ENCODE results near the gene ERG. TPM values are rescaled to one million over a fixed set of nuclear protein-coding genes. Genes with fewer than 3 reads are reported as not detected.

Gene ERG
- total RNA-seq, 1 donor from 2014 or later = not detected

DNA sequence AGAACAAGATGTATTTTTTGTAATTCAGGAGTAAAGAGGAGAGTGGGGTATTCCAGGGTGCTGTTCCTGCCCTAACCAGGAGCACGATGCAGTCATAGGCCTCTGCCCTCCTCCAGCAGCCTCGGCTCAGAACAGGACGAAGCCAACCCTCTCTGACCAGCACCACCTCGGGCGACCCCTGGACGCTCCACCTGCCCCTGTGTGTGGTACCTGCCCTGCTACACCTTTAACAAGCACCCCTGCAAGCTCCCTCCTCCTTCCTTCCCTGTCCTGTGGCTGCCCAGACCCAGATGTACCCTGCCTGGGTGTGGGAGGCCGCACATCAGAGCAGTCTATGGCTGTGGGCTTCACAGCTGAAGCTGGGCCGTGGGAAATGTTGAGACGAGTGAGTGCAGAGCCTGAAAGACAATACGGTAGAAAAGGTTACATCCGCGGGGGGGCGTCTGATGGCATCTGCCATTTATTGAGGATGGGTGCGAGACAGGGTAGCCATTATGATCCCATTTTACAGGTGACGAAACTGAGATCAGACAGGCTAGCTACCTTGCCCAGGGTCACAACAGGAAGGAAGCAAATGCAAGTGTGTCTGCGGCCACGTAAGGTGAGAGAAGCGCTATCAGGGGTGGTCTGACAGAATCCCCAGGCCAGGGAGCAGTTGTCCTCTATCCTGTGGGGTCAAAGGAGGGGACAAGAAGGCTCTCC, 4.6 kb downstream of the ERG start:
- TF ChIP-seq, protein P1, sequence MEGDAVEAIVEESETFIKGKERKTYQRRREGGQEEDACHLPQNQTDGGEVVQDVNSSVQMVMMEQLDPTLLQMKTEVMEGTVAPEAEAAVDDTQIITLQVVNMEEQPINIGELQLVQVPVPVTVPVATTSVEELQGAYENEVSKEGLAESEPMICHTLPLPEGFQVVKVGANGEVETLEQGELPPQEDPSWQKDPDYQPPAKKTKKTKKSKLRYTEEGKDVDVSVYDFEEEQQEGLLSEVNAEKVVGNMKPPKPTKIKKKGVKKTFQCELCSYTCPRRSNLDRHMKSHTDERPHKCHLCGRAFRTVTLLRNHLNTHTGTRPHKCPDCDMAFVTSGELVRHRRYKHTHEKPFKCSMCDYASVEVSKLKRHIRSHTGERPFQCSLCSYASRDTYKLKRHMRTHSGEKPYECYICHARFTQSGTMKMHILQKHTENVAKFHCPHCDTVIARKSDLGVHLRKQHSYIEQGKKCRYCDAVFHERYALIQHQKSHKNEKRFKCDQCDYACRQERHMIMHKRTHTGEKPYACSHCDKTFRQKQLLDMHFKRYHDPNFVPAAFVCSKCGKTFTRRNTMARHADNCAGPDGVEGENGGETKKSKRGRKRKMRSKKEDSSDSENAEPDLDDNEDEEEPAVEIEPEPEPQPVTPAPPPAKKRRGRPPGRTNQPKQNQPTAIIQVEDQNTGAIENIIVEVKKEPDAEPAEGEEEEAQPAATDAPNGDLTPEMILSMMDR (conservative IDR thresholded peaks at IDR 0.05; ENCODE audit: low read depth, low read length) = no peak
- no peak for DNase-seq (ENCODE audit: low read depth)

GRCh38 chr21:38492007-38492406, 6.3 kb downstream of the ERG start:
- H3K4me3 ChIP-seq (ENCODE audit: low read depth, low read length) = no peak overlapping the region
- TF ChIP-seq, protein P1 (conservative IDR thresholded peaks at IDR 0.05; ENCODE audit: low read depth, low read length) = no peak
- no peak for DNase-seq (ENCODE audit: low read depth)

More for the DNA sequence above, 4.6 kb downstream of the ERG start:
- H3K4me3 ChIP-seq (ENCODE audit: low read depth, low read length) = no peak overlapping the region

DNA sequence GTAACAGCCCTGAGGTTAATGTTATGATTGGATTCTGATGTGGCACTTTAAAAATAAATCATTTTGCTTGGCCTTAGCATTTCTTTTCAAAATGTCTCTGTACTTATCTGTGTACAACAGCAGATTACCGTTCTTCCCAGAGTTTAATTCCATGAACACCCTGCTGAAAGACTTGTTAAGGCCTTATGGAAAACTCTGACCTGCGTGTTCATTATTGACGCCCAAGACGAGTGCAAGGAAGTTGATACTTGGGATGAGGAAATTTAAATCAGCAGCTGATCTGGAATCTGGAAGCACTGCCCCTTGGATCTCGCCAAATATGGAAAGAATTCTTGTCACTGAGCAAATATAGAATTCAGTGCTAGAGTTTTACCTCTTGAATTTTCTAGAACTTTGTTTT, 6.7 kb downstream of the ERG start:
- no peak for DNase-seq (ENCODE audit: low read depth)
- TF ChIP-seq, protein P1 (conservative IDR thresholded peaks at IDR 0.05; ENCODE audit: low read depth, low read length) = no peak
- H3K4me3 ChIP-seq (ENCODE audit: low read depth, low read length) = no peak overlapping the region

GRCh38 chr21:38490411-38491020, 7.8 kb downstream of the ERG start:
- no peak overlapping the region for H3K4me3 ChIP-seq (ENCODE audit: low read depth, low read length)
- TF ChIP-seq, protein P1 (conservative IDR thresholded peaks at IDR 0.05; ENCODE audit: low read depth, low read length) = no peak
- DNase-seq (ENCODE audit: low read depth) = no peak

GRCh38 chr21:38489729-38490128, 8.5 kb downstream of the ERG start:
- DNase-seq (ENCODE audit: low read depth) = no peak
- TF ChIP-seq, protein P1 (conservative IDR thresholded peaks at IDR 0.05; ENCODE audit: low read depth, low read length) = no peak
- H3K4me3 ChIP-seq (ENCODE audit: low read depth, low read length) = no peak overlapping the region

DNA sequence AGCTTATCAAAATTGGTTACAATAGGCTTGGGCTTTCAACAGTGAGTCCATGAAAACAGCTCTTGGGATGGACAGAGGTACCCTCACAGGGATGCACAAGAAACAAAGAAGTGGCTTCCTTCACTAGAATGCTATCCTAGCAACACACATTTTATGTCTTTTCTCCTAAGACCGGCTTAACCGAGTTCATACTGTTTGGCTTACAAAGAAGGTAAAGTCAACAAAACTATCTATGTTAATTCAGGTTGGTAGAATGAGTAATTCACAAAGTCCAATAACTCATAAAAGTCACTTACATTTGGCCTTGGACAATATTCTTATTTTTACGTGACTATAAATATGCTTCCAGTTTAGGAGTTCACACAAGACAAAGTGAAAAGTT, 9.0 kb downstream of the ERG start:
- no peak for DNase-seq (ENCODE audit: low read depth)
- TF ChIP-seq, protein P1 (conservative IDR thresholded peaks at IDR 0.05; ENCODE audit: low read depth, low read length) = no peak
- H3K4me3 ChIP-seq (ENCODE audit: low read depth, low read length) = no peak overlapping the region
